GM19239 (cell line): ENCODE measurements around the gene METTL27.
"Not testable (repeated sequence)": the region's sequence is repeated elsewhere in the genome, so short reads cannot be mapped to it uniquely, and the experiment has no call there.

ENCODE experiments used
- DNase-seq: peaks from one replicate; pipeline ENCODE4 v3.0.0; 2011; ENCODE audit warnings: low spot score; ENCODE audit not compliant: insufficient read length
- FAIRE-seq: peaks from 2 replicates; lab custom pipeline; 2011; peaks lifted over from hg19 to GRCh38; lab: Jason Lieb, UNC

METTL27 gene

GRCh38 chr7:73870041-73870492 is 27.8 kb upstream of the METTL27 start:
- FAIRE-seq, result no peak
- DNase-seq, result no peak

- FAIRE-seq, result no peak
Measured at GRCh38 chr7:73869011-73869798, 26.9 kb upstream of the METTL27 start.

GRCh38 chr7:73866446-73866767 is 24.1 kb upstream of the METTL27 start:
- DNase-seq, result no peak
- no peak for FAIRE-seq

More at GRCh38 chr7:73869011-73869798, 26.9 kb upstream of the METTL27 start:
- DNase-seq, result no peak

- no peak for DNase-seq
- peak; percentile 26 for FAIRE-seq
Measured at GRCh38 chr7:73865738-73866445, 23.6 kb upstream of the METTL27 start.

GRCh38 chr7:73864981-73865711 is 22.8 kb upstream of the METTL27 start:
- DNase-seq, result no peak
- no peak for FAIRE-seq

- FAIRE-seq (no peak), DNase-seq (no peak)
Measured at GRCh38 chr7:73861305-73861704, 19.0 kb upstream of the METTL27 start.

- FAIRE-seq (no peak), DNase-seq (no peak)
Measured at GRCh38 chr7:73860859-73861258, 18.5 kb upstream of the METTL27 start, which contains the start of gene TMEM270. TMEM270 (plus strand) TSS chr7:73861159; CDS start chr7:73861195, 36 bp downstream.

GRCh38 chr7:73858807-73859206 is 16.5 kb upstream of the METTL27 start:
- FAIRE-seq (no peak), DNase-seq (no peak)

- FAIRE-seq, result no peak
Measured at GRCh38 chr7:73856941-73857340, 14.6 kb upstream of the METTL27 start.

GRCh38 chr7:73852500-73852899 is 10.2 kb upstream of the METTL27 start:
- DNase-seq (no peak), FAIRE-seq (no peak)

More at GRCh38 chr7:73856941-73857340, 14.6 kb upstream of the METTL27 start:
- DNase-seq, result no peak

- DNase-seq, result no peak
Measured at GRCh38 chr7:73851410-73852338, 9.4 kb upstream of the METTL27 start.

GRCh38 chr7:73850781-73851207 is 8.5 kb upstream of the METTL27 start:
- DNase-seq (no peak), FAIRE-seq (no peak)

More at GRCh38 chr7:73851410-73852338, 9.4 kb upstream of the METTL27 start:
- no peak for FAIRE-seq

GRCh38 chr7:73847941-73848723 is 5.8 kb upstream of the METTL27 start:
- no peak for FAIRE-seq
- no peak for DNase-seq

- not testable (repeated sequence) for FAIRE-seq, DNase-seq
Measured at GRCh38 chr7:73845701-73846195, 3.4 kb upstream of the METTL27 start.

- DNase-seq (no peak), FAIRE-seq (no peak)
Measured at GRCh38 chr7:73844848-73845460, 2.6 kb upstream of the METTL27 start.

- DNase-seq (no peak), FAIRE-seq (no peak)
Measured at GRCh38 chr7:73844131-73844547, 1.8 kb upstream of the METTL27 start.

- FAIRE-seq, result no peak
- no peak for DNase-seq
Measured at GRCh38 chr7:73841689-73842066, 638 bp downstream of the METTL27 start.

GRCh38 chr7:73840715-73841379 is 1.5 kb downstream of the METTL27 start:
- FAIRE-seq, result no peak

More at GRCh38 chr7:73840715-73841379, 1.5 kb downstream of the METTL27 start:
- no peak for DNase-seq
